EL (cell line): ENCODE results near the gene ARHGEF25.
"Not testable (repeated sequence)": the region's sequence is repeated elsewhere in the genome, so short reads cannot be mapped to it uniquely, and the experiment has no call there.

Experiments used
- DNase-seq: peaks from one replicate; pipeline ENCODE4 v3.0.0-alpha.2; 2016

Gene ARHGEF25

GRCh38 chr12:57623385-57623784 is 12.2 kb downstream of the ARHGEF25 start:
- no peak for DNase-seq

GRCh38 chr12:57623811-57624390 is 12.7 kb downstream of the ARHGEF25 start:
- no peak for DNase-seq

GRCh38 chr12:57624441-57625220 is 13.4 kb downstream of the ARHGEF25 start:
- DNase-seq = no peak

GRCh38 chr12:57625261-57626032 is 14.2 kb downstream of the ARHGEF25 start:
- DNase-seq = no peak

- no peak for DNase-seq
Measured at GRCh38 chr12:57626111-57626920, 15.1 kb downstream of the ARHGEF25 start.

GRCh38 chr12:57626921-57627445 is 15.7 kb downstream of the ARHGEF25 start:
- DNase-seq = no peak

GRCh38 chr12:57627501-57628279 is 16.5 kb downstream of the ARHGEF25 start:
- DNase-seq = no peak

GRCh38 chr12:57628280-57629191 is 17.3 kb downstream of the ARHGEF25 start:
- no peak for DNase-seq

GRCh38 chr12:57629897-57630471 is 18.7 kb downstream of the ARHGEF25 start:
- no peak for DNase-seq

- no peak for DNase-seq
Measured at GRCh38 chr12:57630891-57631433, 19.7 kb downstream of the ARHGEF25 start.

- no peak for DNase-seq
Measured at GRCh38 chr12:57631566-57632072, 20.4 kb downstream of the ARHGEF25 start.

- peak; percentile 48 for DNase-seq
Measured at GRCh38 chr12:57632073-57632957, 21.1 kb downstream of the ARHGEF25 start.

- peak; percentile 71 for DNase-seq
Measured at GRCh38 chr12:57632958-57633840, 22.0 kb downstream of the ARHGEF25 start, which contains the start of gene B4GALNT1. Gene B4GALNT1 (minus strand): TSS chr12:57633201. CDS start chr12:57632132, 1,069 bp downstream.

GRCh38 chr12:57636731-57637130 is 25.5 kb downstream of the ARHGEF25 start:
- not testable (repeated sequence) for DNase-seq

- no peak for DNase-seq
Measured at GRCh38 chr12:57637364-57637763, 26.1 kb downstream of the ARHGEF25 start.

- no peak for DNase-seq
Measured at GRCh38 chr12:57638096-57638495, 26.9 kb downstream of the ARHGEF25 start.
